HG03521 (cell line): ENCODE measurements around the gene OXSM.

Experiments
- ATAC-seq: cut with Tn5 transposase; IDR thresholded peaks from one replicate; pipeline ENCODE4 v1.9.1; 2021; ENCODE audit warnings: mild to moderate bottlenecking, moderate library complexity; ENCODE audit not compliant: unreplicated experiment

The OXSM gene

DNA sequence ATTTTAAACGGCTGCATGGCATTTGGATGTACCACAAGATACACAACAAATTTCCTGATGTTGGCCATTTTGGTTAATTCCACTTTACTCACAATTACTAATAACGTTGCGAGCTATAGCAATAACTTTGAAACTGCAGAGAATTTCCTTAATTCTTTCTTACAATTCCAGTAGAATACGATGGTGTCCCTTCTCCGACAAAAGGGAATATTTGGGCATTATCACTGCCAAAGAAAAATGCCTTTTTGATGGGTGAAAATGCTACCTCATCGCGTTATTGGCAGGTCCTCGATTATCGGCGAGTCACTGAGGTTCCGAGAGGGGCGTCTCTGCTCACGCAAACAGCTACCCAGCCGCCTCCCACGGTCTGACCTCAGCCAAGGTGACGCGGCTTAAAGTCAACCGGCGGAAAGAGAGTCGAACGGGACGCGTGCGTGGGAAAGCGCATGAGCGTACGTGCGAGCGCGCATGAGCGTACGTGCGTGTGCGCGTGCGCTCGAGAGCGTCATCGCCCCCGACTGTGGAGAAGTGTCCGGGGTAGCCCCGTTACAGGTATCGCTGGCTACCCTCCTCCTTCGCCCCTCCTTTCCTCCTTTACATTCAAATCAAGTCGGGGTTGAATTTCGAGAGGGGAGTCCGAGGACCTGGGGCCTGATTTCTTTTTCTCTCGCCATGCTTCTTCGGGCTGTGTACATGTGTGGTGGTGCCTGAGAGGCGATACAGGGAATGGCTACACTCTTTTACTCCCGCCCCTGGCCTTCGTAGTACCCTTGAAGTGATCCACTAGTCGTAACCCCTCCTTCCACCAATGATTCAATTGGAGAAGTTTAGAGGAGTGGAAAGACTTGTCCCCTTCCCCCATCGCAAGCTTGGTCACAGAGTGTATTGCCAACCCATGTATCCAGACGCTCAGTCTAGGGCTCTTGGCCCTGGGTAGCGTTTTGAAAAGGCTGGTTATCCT lies at the start of gene OXSM:
Gene OXSM (plus strand): TSS at position 495 of the 961 bp plus-strand sequence. CDS start 931 bp downstream, outside the sequence.
- ATAC-seq: peak; percentile 95

GRCh38 chr3:25744470-25744869 lies 45.4 kb upstream of the OXSM start:
- no peak for ATAC-seq

DNA sequence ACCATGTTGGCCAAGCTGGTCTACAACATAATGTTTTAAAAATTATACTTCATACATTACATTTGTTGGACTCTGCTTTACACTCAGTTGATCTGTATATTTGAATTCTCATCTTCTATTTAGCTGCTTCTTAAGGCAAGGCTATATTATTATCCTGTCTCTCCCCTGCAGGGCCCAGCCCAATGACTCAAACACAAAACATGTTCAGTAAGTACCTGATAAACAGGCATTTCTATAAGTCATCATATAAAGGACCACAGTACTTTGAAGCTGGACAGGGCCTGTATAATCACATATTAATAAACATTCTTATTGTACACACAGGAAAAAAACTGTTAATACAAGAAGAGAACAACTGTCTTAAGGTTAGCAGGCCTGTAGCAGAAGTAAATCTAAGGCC lies 42.9 kb upstream of the OXSM start:
- ATAC-seq: no peak

GRCh38 chr3:25748189-25748588 lies 41.7 kb upstream of the OXSM start:
- no peak for ATAC-seq

GRCh38 chr3:25749031-25749581 lies 40.8 kb upstream of the OXSM start:
- ATAC-seq: no peak

GRCh38 chr3:25751048-25751447 lies 38.8 kb upstream of the OXSM start:
- ATAC-seq: no peak

DNA sequence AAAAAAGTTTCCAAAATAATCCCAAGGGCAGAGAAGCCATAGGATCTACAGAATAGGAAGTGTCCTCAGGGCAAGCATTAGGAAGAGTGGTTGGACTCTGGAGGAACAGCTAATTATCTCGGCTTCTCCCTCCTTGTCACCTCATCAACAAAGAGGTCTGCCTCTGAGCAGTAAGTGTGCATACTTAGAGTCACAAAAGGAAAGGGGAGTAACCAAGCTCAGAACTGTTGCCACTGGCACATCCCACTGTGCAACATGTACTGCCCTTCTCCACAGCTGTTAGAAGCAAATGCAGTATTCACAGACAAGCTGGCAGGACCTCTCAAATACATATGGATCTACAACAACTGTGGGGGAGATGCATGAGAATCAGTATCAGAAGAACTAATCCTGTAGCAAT lies 38.2 kb upstream of the OXSM start:
- no peak for ATAC-seq

- ATAC-seq: peak; percentile 96
Measured at GRCh38 chr3:25768851-25769250, 21.0 kb upstream of the OXSM start.

DNA sequence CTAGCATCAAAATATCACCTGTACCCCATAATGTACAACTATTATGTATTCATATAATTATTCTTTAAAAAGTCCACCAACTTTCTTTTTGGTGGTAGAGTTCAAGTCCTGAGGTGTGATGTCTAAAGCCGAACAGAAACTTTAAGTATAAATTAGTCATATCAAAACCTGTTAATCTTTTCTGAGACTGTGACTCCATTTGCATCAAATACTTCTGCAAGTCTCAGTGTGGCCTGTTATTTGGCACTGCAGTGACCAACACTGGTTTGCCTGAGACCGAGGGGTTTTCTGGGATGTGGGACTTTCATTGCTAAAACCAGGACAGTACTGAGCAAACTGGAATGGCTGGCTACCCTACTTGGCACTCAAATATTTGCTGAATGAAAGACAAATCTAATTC lies 14.0 kb upstream of the OXSM start:
- ATAC-seq: peak; percentile 57

GRCh38 chr3:25780618-25781017 lies 9.3 kb upstream of the OXSM start:
- no peak for ATAC-seq

DNA sequence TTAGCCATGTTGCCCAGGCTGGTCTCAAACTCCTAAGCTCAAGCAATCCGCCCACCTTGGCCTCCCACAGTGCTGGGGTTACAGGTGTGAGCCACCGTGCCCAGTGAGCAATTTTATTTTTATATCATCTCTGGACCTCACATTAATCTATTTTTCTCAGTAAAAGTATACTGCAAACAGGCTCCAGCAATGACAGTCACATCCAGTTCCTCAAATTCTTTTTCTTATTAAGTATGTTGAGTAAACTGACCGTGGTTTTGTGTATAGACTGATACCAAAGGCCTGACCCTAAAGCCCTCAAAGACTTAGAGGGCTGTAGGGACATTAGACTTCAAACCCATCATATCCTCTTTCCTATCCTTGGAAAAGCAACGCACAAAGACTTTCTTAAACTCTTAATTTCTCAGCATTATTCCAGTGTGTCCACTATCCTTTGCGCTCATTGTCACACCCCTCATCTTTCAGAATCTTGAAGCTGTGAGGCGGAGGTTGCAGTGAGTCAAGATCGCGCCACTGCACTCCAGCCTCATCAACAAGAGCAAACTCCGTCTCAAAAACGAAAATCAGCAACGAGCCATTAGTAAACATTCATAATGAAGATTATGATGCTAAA lies 8.6 kb upstream of the OXSM start:
- ATAC-seq: no peak

GRCh38 chr3:25781758-25782594 lies 7.9 kb upstream of the OXSM start:
- peak; percentile 55 for ATAC-seq

- no peak for ATAC-seq
Measured at GRCh38 chr3:25782636-25782937, 7.3 kb upstream of the OXSM start.

DNA sequence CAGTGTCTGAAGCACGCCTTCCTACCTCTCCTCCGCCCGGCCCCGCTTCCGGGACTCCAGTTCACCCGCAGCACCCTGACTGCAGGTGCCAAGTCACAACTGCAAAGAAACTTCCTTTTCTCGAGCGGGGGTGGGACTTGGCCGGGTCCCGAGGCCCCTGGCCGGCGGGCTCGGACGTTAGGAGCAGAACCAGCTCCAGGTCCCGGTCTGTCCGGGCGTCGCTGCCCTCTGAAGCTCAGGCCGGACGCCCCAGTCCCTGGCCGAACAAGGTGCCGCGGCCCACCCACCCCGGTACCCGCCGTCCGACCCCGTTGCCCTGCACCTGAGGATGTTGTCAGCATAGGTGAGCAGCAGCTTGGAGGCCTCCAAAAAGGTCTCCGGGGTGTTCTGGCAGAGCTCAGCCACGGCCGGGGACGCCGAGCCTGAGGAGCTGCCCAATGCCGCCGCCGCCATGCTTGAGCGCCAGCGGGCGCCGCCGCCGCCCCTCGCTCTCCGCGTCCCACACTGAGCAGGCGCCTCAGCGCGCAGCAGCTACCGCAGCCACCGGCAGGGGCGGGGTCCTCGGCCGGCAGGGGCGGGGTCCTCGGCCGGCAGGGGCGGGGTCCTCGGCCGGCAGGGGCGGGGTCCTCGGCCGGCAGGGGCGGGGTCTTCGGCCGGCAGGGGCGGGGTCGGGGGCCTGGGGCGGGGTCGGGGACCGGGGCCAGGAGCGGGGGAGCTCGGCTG lies 6.8 kb upstream of the OXSM start, which contains the start of gene NGLY1:
Gene NGLY1 (minus strand): TSS at position 506 of the 723 bp plus-strand sequence. CDS start 53 bp downstream, at position 453.
- ATAC-seq: peak; percentile 76

DNA sequence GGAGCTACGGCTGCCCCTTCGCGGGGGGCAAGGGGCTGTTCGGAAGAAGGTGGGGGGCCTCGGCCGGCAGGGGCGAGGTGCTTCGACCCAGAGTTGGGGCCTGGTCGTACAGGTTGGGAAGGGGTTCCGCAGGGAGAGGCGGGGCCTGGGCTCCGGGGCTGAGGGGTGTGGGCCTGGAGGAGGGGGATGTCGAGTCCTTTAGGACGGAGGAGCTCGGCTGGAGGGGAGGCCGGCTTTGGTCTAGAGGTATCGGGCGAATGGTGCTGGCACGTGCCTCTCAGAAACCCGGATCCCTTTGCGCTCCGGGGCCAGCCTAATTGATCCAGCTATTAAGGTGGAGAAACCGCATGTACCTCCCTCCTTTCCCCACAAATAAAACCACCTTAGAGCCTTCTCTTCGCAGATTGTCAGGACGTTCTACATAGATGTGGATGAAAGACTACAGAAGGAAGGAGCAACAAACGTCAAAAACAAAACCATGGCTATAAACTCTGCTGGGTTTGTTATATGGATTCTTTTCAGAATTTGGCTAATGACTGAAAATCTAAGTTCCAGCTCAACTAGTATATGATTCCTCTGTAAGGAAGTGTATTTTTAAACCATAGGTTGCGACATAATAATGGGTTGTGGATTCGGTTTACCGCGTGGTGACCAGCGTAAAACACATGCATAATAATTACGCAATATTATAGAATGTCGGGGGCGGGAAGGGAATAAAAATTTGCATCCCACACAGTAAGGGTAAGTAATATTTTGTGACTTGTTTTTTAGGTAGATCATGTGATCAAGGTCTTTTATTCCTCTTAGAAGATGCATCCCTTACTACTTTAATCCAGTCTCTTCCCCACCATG lies 6.0 kb upstream of the OXSM start:
- ATAC-seq: peak; percentile 18

GRCh38 chr3:25784971-25785370 lies 4.9 kb upstream of the OXSM start:
- no peak for ATAC-seq

DNA sequence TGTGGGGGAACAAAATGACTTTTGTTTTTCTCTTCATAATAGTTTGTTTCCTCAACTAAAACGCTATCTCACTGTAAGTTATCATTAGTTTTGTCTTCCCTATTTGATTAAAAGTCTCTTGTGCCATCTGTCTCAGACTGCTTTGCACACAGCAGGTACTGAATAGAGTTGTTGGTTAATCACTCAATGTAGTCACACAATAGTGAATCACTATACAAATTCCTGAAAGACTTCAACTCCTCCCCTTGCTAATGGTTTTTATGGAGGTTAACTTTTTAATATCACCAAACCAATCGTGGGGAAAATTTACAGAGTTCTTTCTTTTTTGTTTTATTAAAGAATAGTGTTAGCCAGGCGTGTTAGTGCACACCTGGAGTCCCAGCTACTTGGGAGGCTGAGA lies 4.1 kb upstream of the OXSM start:
- no peak for ATAC-seq

- ATAC-seq: no peak
Measured at GRCh38 chr3:25787689-25788088, 2.2 kb upstream of the OXSM start.

DNA sequence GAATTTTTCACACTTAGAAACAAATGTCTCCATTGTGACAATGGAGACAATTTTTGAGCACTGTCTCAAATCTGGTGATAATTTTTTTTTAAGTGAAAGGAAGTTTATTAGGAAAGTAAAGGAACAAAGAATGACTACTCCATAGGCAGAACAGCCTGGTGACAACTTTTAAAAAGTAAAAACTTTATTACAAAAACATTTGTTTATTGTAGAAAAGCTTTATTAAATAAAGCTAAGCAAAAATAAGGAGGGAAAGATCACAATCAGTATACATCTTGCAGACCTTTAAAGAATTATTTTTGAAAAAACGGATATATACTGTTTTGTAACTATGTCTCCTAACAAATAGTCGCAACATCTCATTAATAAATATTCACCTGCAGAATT lies 688 bp upstream of the OXSM start:
- no peak for ATAC-seq

DNA sequence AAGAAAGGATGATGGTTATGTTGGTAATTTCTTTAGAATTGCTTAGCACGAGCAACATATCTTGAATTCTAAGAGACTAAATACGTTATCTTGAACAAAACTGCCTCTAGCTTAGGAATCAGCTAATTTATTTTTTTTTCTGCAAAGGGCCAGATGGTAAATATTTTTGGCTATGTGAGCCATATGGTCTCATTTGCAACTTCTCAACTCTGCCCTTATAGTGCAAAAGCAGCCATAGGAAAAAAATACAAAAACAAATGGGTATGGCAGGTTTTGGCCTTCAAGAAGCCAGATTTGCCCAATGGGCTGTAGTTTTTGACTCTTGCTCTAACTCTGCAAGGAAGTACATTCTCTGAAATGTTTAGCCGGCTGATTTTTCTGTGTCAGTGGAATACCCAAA lies 11.9 kb downstream of the OXSM start:
- ATAC-seq: no peak
